ENCODE data around the gene SHQ1. TPM values are rescaled to one million over a fixed set of nuclear protein-coding genes. Genes with fewer than 3 reads are reported as not detected.

The SHQ1 gene
- total and polyA plus RNA-seq, 12 donors, result 7.2 to 26.4 (median 15.1) TPM

DNA sequence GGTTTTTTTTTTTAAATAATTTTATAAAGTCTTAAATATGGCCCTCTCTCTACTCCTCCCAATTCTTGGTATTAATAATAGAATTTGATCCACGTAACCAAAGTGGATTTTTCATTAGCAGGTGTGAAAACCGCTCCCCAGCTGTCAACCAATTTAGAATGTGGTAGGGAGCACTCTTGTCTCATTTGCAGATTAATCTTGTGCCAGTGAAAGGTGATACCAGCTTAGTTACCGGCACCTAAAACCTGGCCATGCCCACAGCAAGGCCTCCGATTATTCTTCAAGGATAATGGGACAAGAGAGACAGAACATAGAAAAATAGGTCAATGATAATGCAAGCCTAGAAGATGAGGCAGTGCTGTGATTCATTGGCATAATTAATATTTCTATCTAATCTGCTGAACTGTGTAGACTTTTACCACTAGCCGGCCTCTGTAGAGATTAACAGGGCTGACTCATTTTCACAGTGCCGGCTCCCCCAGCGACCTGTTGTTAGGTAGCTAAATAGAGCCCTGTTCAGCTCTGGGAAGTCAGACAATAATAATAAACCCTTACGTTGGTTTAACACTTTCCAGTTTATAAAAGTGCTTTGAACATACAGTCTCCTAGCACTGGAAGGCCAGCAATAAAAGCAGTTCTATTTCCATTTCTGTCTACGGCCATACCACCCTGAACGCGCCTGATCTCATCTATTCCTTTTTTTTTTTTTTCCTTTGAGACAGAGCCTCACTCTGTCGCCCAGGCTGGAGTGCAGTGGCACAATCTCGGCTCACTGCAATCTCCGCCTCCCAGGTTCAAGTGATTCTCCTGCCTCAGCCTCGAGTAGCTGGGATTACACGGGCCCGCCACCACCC, 102.9 kb downstream of the SHQ1 start:
- Histone ChIP-seq H3K9me3 (replicated peaks in 1 of 3) (no peaks in the 10 kb centered on the region), H3K27ac (no peak overlapping the region), H3K36me3 (replicated peaks in 1 of 2) (no peaks in the 10 kb centered on the region), H3K4me3 (no peak overlapping the region), H3K4me1 (replicated peaks in 1 of 2) (peaks cover 13 to 25% of the 10 kb centered on the region in 2 donors), H3K27me3 (no peaks in the 10 kb centered on the region)
- 61 to 65% (median 62%) methylated on average over 17 of the region's 17 CpGs for WGBS, 4 donors
- TF ChIP-seq, protein P1, sequence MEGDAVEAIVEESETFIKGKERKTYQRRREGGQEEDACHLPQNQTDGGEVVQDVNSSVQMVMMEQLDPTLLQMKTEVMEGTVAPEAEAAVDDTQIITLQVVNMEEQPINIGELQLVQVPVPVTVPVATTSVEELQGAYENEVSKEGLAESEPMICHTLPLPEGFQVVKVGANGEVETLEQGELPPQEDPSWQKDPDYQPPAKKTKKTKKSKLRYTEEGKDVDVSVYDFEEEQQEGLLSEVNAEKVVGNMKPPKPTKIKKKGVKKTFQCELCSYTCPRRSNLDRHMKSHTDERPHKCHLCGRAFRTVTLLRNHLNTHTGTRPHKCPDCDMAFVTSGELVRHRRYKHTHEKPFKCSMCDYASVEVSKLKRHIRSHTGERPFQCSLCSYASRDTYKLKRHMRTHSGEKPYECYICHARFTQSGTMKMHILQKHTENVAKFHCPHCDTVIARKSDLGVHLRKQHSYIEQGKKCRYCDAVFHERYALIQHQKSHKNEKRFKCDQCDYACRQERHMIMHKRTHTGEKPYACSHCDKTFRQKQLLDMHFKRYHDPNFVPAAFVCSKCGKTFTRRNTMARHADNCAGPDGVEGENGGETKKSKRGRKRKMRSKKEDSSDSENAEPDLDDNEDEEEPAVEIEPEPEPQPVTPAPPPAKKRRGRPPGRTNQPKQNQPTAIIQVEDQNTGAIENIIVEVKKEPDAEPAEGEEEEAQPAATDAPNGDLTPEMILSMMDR (IDR thresholded peaks at IDR 0.05), result peak in 1 of 6 experiments; percentile 2
- no peak for TF ChIP-seq POLR2A (IDR thresholded peaks at IDR 0.05)
- intact Hi-C loops (cut with DNase I), result no loop called here
- DNase-seq, result peak; percentile 36 to 83 (median 72)

DNA sequence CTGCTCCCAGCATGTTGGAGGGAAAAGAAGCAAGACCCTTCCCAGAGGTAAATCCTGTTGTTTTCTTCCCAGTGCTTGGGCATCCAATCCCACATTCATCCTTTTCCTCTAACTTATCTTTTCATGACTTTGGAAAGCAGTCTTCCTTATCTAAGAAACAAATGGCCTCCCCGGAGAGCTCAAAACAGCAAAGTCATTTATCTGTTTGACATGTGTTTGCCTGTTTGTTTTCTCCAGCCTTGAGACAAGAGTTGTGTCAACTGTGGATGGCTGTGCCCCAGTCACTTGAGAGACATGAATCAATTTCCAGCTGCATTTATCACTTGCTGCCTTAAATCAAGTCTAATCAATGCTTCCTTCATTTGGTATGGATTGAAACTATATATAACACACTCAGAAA, 103.9 kb downstream of the SHQ1 start:
- Histone ChIP-seq H3K36me3 (replicated peaks in 1 of 2) (no peaks in the 10 kb centered on the region), H3K27ac (peak overlapping the region in 1 of 5 donors; percentile 18), H3K4me1 (replicated peaks in 1 of 2) (peaks cover 15 to 25% of the 10 kb centered on the region in 2 donors), H3K4me3 (no peak overlapping the region), H3K9me3 (replicated peaks in 1 of 3) (no peaks in the 10 kb centered on the region), H3K27me3 (no peaks in the 10 kb centered on the region)
- intact Hi-C loops (cut with DNase I), result no loop called here
- 10 to 30% (median 16%) methylated on average over 1 of the region's 1 CpG for WGBS, 4 donors
- DNase-seq, result peak in 3 of 7 donors; percentile 26 to 36 (median 30)
- TF ChIP-seq POLR2A (IDR thresholded peaks at IDR 0.05), result no peak
- TF ChIP-seq, protein P1 (IDR thresholded peaks at IDR 0.05), result no peak

DNA sequence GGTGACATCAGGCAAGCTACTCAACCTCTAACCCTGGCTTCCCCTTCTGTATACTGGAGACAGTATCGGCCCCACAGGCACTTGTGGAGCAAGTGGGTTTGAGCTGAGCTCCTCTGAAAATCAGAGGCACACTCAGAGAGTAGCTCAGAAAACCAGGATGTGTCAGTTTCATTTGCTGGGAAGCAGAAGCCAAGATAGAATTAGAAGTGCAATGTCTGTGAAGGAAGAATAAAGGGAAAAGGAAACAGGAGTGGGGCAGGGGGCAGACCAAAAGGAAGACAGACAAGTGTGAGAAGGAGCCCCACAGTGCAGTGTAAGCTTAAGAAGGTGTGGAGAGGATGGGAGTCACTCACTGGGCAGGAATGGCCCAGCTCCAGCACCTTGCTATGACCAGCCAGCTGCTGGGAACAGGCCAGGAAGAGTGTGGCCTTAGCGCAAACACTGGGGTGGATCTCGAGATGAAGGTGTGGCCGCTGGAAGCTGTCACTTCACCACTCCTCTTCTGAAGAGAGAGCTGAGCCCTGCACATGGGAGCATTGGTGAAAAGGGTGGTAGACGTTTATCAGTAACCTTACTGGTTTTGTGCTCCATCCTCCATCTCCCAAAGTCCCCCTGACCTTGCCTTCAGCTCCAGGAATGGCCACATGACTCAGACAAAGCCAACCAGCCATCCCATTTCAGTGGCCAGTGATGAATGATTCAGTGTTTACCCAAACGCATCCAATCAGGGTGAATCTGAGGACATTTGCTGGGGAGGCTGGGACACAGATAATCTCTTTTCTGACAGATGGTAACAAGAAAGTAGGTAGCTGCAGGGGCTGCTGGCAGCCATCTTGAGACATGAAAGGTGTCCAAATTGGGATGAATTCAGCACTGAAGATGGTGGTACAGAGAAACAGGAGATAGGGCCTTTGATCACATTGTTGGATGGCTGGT, 108.4 kb downstream of the SHQ1 start:
- no peak overlapping the region for H3K4me3 ChIP-seq
- 74 to 83% (median 81%) methylated on average over 6 of the region's 6 CpGs for WGBS, 4 donors
- no peaks in the 10 kb centered on the region for H3K36me3 ChIP-seq (replicated peaks in 1 of 2)
- intact Hi-C loops (cut with DNase I), result no loop called here
- DNase-seq, result peak in 4 of 7 donors; percentile 23 to 29 (median 26)
- H3K9me3 ChIP-seq (replicated peaks in 1 of 3), result no peaks in the 10 kb centered on the region
- peaks cover 16 to 19% of the 10 kb centered on the region in 2 donors for H3K4me1 ChIP-seq (replicated peaks in 1 of 2)
- no peak for TF ChIP-seq POLR2A (IDR thresholded peaks at IDR 0.05)
- TF ChIP-seq, protein P1 (IDR thresholded peaks at IDR 0.05), result no peak
- no peak overlapping the region for H3K27ac ChIP-seq
- peaks cover 14% of the 10 kb centered on the region for H3K27me3 ChIP-seq
